DMS53 treated with DMSO at 0.1 percent for 48 hours (cell line): ENCODE data around the gene OBSCN.

ENCODE experiments used
- DNase-seq: peaks from one replicate; lab custom pipeline; 2025; ENCODE audit not compliant: unreplicated experiment; lab: John Stamatoyannopoulos, UW

OBSCN gene

DNA sequence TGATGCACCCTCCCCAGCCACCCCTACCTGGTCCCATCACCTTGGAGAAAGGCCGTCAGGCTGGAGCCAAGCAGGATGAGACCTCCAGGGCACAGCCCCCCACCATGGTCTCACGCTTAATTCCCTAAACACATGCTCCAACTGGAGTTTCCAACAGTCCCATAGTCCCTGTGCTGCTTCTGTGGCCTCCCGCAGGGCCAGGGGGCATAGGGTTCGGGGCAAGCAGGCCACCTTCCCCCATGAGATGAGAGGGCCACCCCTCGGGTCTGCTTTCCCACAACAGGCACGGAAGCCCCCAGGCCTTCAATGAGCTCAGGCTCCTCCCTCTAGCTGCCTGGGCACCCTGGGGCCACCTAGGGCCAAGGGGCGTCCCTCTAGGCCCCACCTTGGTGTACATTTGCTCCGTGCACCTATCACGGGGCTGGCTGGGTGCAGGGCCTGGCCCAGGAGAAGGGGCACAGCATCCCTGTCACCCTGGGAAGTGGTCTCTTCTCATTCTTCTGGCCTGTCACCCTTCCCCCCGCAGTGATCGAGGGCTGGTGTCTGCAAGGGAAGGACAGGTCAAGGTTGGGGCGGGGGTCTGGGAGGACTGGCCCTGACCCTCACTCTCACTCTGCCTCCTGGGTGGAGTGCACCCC is 156.3 kb downstream of the OBSCN start:
- DNase-seq: no peak

DNA sequence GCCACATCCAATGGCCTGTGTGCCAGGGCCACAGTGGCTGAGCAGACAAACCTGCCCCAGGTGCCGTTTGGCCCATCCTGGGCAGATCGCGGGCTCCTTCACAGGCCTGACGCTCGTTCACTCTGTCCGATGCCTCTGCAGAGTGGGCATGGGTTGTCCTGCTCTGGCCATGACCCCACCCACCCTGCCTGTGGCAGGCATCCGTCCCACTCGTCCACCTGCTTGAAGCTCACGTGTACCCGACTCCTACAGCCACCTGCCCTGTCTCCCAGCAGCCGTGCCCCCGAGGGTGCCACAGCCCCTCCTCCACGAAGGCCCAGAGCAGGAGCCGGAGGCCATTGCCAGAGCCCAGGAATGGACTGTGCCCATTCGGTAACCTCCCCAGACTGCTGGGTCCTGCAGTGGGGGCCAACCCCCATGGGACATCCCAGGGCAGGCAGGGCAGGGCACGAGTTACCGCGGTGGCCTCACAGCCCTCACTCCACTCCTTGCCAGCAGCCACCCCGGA is 156.9 kb downstream of the OBSCN start:
- DNase-seq: no peak

DNA sequence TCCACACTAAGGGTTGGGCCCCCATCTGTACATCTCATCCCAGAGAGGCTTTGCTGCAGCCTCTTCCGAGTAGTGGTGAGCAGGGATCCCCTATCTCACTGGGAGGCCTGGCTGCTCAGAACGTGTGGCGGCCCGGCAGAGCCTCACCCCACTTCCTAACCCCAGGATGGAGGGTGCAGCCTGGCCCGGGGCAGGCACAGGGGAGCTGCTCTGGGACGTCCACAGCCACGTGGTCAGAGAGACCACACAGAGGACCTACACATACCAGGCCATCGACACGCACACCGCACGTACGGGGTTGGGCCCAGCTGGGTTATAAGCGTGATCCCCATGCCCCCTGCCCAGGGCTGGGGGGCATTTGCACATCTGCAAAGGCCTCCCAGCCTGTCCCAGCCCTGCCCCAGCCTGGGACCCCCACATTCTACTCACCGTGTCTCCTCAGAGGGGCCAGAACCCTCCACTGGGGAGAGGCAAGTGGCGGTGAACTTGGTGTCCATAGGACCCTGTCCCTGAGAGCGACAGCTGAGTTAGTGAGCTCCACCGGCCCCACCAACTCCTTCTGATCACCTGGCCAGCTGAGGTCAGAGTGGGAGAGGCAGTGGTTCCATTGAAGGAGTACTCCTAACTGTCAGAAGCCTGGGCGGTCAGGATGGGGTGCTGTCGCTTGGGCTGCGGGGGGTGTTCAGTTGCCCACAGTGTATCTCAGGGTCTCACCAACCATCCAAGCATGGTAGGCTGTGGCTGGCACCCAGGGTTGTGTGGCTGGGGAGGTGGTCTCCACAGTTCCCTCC is 157.6 kb downstream of the OBSCN start:
- no peak for DNase-seq

DNA sequence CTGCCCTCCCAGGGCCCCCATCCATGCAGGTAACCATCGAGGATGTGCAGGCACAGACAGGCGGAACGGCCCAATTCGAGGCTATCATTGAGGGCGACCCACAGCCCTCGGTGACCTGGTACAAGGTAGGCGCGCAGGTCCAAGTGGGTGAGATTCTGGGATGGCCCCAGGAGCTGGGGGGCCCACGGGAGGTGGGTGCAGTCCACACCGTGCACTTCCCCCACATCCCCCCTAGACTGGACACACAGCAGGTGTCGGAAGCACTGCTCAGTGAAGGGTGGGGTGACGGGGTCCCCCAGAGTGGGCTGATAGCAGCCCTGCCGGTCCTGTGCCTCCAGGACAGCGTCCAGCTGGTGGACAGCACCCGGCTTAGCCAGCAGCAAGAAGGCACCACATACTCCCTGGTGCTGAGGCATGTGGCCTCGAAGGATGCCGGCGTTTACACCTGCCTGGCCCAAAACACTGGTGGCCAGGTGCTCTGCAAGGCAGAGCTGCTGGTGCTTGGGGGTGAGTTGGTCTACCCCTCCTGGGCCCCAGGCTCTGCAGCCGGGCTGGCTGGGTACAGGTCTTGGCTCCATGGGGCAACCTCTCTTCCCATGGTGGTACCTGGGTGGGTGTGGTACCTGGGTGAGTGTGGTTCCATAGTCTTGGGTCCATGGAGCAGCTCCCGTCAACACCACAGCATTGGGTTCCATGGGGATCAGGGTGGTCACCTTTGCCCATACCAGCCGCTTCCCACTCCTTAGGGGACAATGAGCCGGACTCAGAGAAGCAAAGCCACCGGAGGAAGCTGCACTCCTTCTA is 158.4 kb downstream of the OBSCN start:
- DNase-seq: no peak

DNA sequence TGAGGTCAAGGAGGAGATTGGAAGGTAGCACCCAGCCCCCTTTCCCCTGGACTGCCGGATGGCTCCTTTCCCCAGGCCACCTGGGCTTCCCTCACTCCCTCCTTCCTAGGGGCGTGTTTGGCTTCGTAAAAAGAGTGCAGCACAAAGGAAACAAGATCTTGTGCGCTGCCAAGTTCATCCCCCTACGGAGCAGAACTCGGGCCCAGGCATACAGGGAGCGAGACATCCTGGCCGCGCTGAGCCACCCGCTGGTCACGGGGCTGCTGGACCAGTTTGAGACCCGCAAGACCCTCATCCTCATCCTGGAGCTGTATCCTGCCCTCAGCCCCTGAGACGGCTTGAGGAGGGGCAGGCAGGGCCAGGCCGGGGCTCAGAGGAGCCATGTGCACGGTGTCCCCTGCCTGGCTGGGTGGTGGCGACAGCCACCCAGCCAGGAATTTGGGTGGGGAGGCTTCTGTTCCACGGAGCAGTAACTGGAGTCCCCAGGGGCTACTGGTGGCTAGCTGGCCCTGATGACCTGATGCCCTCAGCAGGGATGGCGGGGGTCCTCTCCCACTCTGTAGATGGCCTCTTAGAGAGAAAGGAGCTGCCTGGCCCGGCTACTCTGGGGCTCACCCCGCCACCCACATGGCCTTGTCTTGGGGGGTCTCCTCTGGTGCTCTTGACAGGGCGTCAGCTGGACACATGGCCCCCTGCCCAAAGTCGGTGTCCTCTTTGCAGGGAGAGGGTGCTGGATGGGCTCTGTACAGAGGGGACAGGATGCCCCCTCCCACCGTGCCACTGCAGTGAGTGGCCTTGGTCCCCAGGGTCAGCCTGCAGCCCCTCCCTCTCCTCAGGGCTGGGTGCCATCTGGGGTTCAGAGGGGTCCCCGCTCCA is 159.3 kb downstream of the OBSCN start:
- DNase-seq: no peak

DNA sequence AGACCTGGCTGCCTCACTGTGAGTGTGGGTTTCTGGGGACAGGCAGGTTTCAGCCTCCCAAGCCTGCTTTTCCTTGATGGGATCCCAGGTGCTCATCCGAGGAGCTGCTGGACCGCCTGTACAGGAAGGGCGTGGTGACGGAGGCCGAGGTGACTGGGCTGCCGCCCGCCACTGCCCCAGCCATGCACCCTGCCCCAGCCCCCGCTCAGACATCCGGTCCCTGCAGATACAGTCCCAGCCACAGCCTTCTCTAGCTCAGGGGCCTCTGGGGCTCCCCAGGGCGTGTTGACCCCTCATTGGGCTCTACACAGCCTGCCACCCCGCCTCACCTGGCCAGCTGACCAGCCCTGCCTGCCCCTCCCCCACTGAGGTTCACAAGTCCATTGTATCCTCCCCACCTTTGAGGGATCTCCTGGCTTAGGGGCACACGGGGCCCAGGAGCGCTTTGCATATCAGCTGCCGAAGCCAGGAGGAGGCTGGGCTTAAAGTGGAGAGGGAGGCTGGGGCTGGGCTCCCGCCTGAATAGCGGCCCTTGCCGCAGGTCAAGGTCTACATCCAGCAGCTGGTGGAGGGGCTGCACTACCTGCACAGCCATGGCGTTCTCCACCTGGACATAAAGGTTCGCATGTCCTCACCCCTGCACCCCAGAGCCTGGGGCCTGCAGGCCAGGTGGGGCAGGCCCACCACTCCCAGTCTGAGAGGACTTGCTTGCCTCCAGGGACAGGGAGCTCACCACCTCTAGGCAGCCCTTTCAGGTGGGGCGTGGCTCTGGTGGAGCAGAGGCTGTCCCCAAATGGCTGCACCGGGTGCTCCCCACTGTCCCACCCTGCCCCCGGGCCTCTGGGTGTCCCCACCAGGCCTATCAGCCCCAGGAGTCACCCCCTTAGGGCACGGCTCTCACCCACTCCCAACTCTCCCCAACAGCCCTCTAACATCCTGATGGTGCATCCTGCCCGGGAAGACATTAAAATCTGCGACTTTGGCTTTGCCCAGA is 160.3 kb downstream of the OBSCN start:
- DNase-seq: peak; percentile 74

DNA sequence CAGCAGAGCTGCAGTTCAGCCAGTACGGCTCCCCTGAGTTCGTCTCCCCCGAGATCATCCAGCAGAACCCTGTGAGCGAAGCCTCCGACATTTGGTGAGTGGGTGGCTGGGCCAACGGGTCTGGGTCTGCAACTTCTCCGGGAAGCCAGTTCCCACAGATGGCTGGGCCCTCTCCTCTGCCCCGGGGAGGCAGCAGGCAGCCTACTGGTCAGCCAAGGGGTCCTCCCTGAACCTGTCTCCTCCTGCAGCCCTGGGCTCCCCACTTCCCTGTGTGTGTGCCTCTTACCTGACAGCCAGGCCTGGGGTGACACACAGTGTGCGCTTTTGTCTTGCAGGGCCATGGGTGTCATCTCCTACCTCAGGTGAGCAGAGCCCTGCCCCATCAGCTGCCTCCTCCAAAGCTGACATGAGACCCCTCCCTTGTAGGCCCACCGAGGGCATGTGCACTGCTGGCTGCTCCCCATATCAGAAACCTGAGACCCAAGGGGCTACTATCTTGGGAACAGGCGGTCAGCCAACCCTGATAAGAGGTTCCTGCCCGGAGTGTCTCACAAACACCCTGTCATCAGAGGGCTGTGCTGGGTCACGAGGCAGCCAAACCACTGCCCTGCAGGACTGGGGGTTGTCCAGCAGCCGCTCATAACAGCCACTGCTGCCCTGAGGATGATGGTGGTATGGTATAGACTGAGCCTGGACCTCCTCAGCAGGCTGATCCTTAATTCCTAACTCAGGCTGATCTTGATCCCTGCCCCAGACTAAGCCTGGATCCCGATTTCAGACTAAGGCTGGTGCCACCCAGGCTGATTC is 161.2 kb downstream of the OBSCN start:
- no peak for DNase-seq

DNA sequence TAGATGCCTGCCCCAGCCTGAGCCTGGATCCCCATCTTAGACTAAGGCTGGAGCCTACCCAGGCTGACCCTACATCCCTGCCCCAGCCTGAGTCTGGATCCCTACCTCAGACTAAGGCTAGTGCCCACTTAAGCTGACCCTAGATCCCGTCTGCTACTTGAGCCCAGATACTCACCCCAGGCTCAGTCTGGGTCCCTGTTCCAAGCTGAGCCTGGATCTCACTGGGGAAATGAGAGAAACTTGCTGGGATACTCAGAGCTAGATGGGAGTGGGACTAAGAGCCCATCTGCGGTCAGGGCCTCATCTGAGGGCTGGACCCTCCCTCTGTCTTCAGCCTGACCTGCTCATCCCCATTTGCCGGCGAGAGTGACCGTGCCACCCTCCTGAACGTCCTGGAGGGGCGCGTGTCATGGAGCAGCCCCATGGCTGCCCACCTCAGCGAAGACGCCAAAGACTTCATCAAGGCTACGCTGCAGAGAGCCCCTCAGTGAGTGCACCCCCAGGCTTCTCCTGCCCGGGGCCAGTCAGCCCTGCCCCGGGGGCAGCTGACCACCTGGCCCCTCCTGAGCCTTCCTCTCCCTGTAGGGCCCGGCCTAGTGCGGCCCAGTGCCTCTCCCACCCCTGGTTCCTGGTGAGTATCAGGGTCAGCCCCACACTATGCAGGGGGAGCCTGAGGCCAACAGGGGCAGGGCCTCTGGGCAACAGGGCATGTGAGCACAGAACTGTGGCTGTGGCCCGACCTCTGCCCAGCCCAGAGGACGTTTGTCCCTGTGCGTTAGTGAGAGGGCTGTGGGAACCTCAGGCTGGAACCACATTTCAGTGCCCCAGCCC is 162.0 kb downstream of the OBSCN start:
- no peak for DNase-seq

DNA sequence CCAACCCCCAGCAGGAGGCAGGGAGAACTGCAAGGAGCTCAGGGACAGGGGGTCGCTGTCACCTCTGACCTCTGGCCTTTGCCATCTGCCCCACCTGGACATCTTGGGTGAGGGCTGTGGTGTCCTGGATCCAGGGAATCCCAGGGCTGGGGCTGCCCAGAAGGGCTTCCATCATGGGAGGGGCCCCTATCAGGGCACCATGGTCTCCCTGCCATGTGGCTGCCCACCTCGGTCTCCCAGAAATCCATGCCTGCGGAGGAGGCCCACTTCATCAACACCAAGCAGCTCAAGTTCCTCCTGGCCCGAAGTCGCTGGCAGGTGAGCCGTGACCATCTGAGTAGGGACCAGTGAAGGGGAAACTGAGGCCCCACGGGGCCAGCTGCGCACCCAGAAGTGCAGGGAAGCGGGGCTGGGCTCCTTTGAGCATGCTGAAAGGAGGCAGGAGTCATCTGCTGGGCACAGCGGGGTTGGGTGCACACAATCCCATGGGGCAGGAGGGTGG is 162.6 kb downstream of the OBSCN start:
- no peak for DNase-seq

DNA sequence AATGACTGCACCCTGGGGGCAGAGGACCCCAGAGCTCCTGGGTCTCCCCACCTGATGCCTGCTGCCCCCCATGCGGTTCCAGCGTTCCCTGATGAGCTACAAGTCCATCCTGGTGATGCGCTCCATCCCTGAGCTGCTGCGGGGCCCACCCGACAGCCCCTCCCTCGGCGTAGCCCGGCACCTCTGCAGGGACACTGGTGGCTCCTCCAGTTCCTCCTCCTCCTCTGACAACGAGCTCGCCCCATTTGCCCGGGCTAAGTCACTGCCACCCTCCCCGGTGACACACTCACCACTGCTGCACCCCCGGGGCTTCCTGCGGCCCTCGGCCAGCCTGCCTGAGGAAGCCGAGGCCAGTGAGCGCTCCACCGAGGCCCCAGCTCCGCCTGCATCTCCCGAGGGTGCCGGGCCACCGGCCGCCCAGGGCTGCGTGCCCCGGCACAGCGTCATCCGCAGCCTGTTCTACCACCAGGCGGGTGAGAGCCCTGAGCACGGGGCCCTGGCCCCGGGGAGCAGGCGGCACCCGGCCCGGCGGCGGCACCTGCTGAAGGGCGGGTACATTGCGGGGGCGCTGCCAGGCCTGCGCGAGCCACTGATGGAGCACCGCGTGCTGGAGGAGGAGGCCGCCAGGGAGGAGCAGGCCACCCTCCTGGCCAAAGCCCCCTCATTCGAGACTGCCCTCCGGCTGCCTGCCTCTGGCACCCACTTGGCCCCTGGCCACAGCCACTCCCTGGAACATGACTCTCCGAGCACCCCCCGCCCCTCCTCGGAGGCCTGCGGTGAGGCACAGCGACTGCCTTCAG is 163.3 kb downstream of the OBSCN start:
- DNase-seq: peak; percentile 15

DNA sequence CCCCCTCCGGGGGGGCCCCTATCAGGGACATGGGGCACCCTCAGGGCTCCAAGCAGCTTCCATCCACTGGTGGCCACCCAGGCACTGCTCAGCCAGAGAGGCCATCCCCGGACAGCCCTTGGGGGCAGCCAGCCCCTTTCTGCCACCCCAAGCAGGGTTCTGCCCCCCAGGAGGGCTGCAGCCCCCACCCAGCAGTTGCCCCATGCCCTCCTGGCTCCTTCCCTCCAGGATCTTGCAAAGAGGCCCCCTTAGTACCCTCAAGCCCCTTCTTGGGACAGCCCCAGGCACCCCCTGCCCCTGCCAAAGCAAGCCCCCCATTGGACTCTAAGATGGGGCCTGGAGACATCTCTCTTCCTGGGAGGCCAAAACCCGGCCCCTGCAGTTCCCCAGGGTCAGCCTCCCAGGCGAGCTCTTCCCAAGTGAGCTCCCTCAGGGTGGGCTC is 163.9 kb downstream of the OBSCN start:
- DNase-seq: no peak

DNA sequence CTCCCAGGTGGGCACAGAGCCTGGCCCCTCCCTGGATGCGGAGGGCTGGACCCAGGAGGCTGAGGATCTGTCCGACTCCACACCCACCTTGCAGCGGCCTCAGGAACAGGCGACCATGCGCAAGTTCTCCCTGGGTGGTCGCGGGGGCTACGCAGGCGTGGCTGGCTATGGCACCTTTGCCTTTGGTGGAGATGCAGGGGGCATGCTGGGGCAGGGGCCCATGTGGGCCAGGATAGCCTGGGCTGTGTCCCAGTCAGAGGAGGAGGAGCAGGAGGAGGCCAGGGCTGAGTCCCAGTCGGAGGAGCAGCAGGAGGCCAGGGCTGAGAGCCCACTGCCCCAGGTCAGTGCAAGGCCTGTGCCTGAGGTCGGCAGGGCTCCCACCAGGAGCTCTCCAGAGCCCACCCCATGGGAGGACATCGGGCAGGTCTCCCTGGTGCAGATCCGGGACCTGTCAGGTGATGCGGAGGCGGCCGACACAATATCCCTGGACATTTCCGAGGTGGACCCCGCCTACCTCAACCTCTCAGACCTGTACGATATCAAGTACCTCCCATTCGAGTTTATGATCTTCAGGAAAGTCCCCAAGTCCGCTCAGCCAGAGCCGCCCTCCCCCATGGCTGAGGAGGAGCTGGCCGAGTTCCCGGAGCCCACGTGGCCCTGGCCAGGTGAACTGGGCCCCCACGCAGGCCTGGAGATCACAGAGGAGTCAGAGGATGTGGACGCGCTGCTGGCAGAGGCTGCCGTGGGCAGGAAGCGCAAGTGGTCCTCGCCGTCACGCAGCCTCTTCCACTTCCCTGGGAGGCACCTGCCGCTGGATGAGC is 164.5 kb downstream of the OBSCN start:
- peak; percentile 53 for DNase-seq

DNA sequence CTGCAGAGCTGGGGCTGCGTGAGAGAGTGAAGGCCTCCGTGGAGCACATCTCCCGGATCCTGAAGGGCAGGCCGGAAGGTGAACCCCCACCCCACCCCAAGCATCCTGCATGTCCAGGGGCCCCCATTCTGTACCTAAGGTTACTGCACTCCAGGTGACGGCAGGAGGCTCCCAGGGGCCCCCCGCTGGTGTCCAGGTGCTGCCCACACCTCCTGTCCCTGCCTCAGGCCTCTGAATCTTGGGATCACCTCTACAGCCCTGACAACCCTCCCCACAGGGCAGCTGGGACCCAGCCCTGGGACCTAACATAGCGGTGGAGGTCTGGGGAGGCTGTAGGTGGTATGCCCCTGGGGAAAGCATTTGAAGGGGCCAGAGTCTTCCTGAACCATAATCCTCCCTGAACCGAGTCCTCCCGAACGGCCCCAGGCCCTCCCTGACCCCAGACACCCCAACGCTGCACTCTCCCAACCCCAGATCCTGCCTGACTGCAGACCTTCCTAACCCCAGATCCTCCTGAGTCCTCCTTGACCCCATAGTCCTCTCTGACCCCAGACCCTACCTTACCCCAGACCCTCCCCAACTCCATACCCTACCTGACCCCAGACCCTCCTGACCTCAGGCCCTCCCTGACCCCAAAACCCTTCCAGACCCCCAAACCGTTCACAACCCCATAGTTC is 165.3 kb downstream of the OBSCN start:
- DNase-seq: no peak

DNA sequence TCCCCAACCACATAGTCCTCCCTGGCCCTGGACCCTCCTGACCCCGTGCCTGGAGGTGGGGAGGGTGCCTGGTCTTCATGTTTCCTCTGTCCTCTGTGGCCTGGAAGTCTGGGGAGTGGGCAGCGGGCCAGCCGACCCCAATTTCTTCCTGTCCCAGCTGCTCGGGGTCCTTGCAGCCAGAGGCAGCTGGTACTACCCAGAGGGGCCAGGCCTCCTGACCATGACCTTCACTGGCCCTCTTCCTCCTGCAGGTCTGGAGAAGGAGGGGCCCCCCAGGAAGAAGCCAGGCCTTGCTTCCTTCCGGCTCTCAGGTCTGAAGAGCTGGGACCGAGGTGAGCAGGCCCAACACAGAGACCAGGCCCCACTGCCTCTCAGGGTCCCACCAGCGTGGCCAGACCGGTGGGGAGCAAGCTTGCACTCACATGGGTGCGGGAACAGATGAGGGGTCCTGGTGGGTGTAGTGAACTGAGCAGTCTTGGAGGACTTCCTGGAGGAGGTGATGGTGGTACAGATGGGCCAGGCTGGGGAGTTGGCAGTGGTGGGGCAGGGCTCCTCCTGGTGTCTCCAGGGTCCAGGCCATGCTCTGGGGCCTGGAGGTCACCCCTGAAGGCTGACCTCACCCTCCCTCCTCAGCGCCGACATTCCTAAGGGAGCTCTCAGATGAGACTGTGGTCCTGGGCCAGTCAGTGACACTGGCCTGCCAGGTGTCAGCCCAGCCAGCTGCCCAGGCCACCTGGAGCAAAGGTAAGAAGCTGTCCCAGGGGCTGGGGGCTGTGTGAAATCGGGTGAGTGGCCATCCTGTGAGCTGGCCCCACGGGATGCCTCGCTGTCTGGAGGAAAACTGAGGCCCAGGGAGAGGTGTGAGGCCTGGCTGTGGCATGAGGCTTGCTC is 166.1 kb downstream of the OBSCN start:
- no peak for DNase-seq
